Prostate gland (tissue), 2 donors: ENCODE results near the gene FANCG. TPM values are rescaled to one million over a fixed set of nuclear protein-coding genes. Genes with fewer than 3 reads are reported as not detected.

Source experiments
- DNase-seq: peaks from one replicate; pipeline ENCODE4 v3.0.0-alpha.2; 2019; ENCODE audit warnings: low spot score
- H3K27ac ChIP-seq, 2 donors: fragments of 200-600 bp; sonication (generic); 2 replicates each; pipeline ENCODE4 v1.5.1; 2017 to 2019
- H3K27me3 ChIP-seq: fragments of 200-600 bp; sonication (generic); replicated peaks from 2 replicates; pipeline ENCODE4 v1.5.1; 2019; ENCODE audit not compliant: insufficient read depth
- H3K36me3 ChIP-seq, 2 donors: fragments of 200-600 bp; sonication (generic); 1 replicate in 1 of 2; 2 replicates in 1 of 2; pipeline versions ENCODE4 v1.5.1 to v1.8.1; 2017 to 2019
- H3K4me1 ChIP-seq: fragments of 200-600 bp; sonication (generic); replicated peaks from 2 replicates; pipeline ENCODE4 v1.5.1; 2019
- H3K4me3 ChIP-seq, 2 donors: fragments of 200-600 bp; sonication (generic); 2 replicates each; pipeline ENCODE4 v1.5.1; 2017 to 2019
- H3K9me3 ChIP-seq: fragments of 200-600 bp; sonication (generic); 2 replicates; pipeline ENCODE4 v1.5.1; 2017
- CTCF ChIP-seq, 4 experiments: fragments of 200-600 bp in 2 of 4; fragments of 450-650 bp in 2 of 4; sonication (generic) in 2 of 4; IDR thresholded peaks; 1 replicate in 3 of 4; 2 replicates in 1 of 4; pipeline ENCODE4 v1.5.1; 2016 to 2019; ENCODE audit warnings: antibody characterized with exemption in 4 of 4, mild to moderate bottlenecking in 2 of 4, moderate library complexity in 2 of 4
- POLR2A ChIP-seq: fragments of 450-650 bp; IDR thresholded peaks from one replicate; pipeline ENCODE4 v1.6.1; 2016; ENCODE audit warnings: antibody characterized with exemption, mild to moderate bottlenecking
- POLR2AphosphoS5 ChIP-seq: sonication (generic); formaldehyde crosslinking; IDR thresholded peaks from one replicate; pipeline ENCODE4 v1.6.1; 2017; ENCODE audit warnings: antibody characterized with exemption
- WGBS: methylation state at CpG from one replicate; pipeline ENCODE4 v1.1.5; 2018; 5-methylcytosine and 5-hydroxymethylcytosine counted together
- intact Hi-C: fragments of 100-400 bp; cut with DNase I; formaldehyde crosslinking; loops from one replicate; pipeline ENCODE4 v1.14.2; 2022
- total RNA-seq, 2 donors: library from RNA; depleted of rRNA; stranded (reverse); fragments of >200 nt; gene quantifications; one replicate each; pipeline ENCODE4 v1.1.0, GENCODE V29; 2016

The FANCG gene
- total RNA-seq, 2 donors from 2014 or later: 12.9 to 16.8 TPM

GRCh38 chr9:35114840-35115628 lies 35.3 kb upstream of the FANCG start:
- intact Hi-C loops: loop anchor here (10.0 kb wide), 3 partner anchors 50 to 620 kb away; partner anchors contain the start of genes CREB3, TESK1, TLN1 and UNC13B
- peak; percentile 4 for TF ChIP-seq POLR2A
- TF ChIP-seq CTCF (IDR thresholded peaks at IDR 0.05): no peak
- H3K4me1 ChIP-seq: peaks cover 15% of the 10 kb centered on the region
- H3K27ac ChIP-seq: peak overlapping the region; percentile 87 to 89
- no peaks in the 10 kb centered on the region for H3K36me3 ChIP-seq
- no peak for DNase-seq
- no peaks in the 10 kb centered on the region for H3K27me3 ChIP-seq
- WGBS: 10% methylated on average over 12 of the region's 12 CpGs
- peak overlapping the region; percentile 45 to 49 for H3K4me3 ChIP-seq
- no peaks in the 10 kb centered on the region for H3K9me3 ChIP-seq

GRCh38 chr9:35114113-35114839 lies 34.5 kb upstream of the FANCG start:
- peaks cover 15% of the 10 kb centered on the region for H3K4me1 ChIP-seq
- peak overlapping the region; percentile 45 to 49 for H3K4me3 ChIP-seq
- H3K27me3 ChIP-seq: no peaks in the 10 kb centered on the region
- DNase-seq: peak; percentile 71
- H3K9me3 ChIP-seq: no peaks in the 10 kb centered on the region
- 4% methylated on average over 5 of the region's 5 CpGs for WGBS
- H3K27ac ChIP-seq: peak overlapping the region; percentile 87 to 89
- H3K36me3 ChIP-seq: no peaks in the 10 kb centered on the region
- TF ChIP-seq CTCF (IDR thresholded peaks at IDR 0.05): no peak
- peak; percentile 38 for TF ChIP-seq POLR2AphosphoS5
- TF ChIP-seq POLR2A: peak; percentile 31
- intact Hi-C loops: loop anchor here (10.0 kb wide), 3 partner anchors 51 to 621 kb away; partner anchors contain the start of genes CREB3, TESK1, TLN1 and UNC13B

- H3K4me3 ChIP-seq: no peak overlapping the region
- WGBS: 76% methylated on average over 3 of the region's 3 CpGs
- H3K9me3 ChIP-seq: no peaks in the 10 kb centered on the region
- no peaks in the 10 kb centered on the region for H3K27me3 ChIP-seq
- H3K36me3 ChIP-seq: peaks cover 7 to 8% of the 10 kb centered on the region in 2 donors
- H3K4me1 ChIP-seq: peaks cover 15% of the 10 kb centered on the region
- peak overlapping the region; percentile 63 to 72 for H3K27ac ChIP-seq
- TF ChIP-seq POLR2AphosphoS5: no peak
- TF ChIP-seq CTCF (IDR thresholded peaks at IDR 0.05): no peak
- no peak for TF ChIP-seq POLR2A
- intact Hi-C loops: loop anchor here (10.0 kb wide), 3 partner anchors 52 to 622 kb away; partner anchors contain the start of genes CREB3, TESK1, TLN1 and UNC13B
- DNase-seq: no peak
These were observed 32.7 kb upstream of the FANCG start for GRCh38 chr9:35112257-35113020.

GRCh38 chr9:35111001-35111933 lies 31.5 kb upstream of the FANCG start:
- 1% methylated on average over 54 of the region's 57 CpGs for WGBS
- intact Hi-C loops: loop anchor here (10.0 kb wide), 3 partner anchors 54 to 624 kb away; partner anchors contain the start of genes CREB3, TESK1, TLN1 and UNC13B
- peaks cover 11% of the 10 kb centered on the region for H3K4me1 ChIP-seq

More at GRCh38 chr9:35111001-35111933, 31.5 kb upstream of the FANCG start:
- Histone ChIP-seq H3K4me3 (peak overlapping the region; percentile 70 to 73), H3K27me3 (no peaks in the 10 kb centered on the region), H3K9me3 (no peaks in the 10 kb centered on the region), H3K36me3 (peaks cover 8 to 11% of the 10 kb centered on the region in 2 donors), H3K27ac (peak overlapping the region; percentile 72 to 77)
- TF ChIP-seq POLR2AphosphoS5: peak; percentile 83
- TF ChIP-seq CTCF (IDR thresholded peaks at IDR 0.05): peak in 1 of 4 experiments; percentile 7
- TF ChIP-seq POLR2A: peak; percentile 80
- peak; percentile 98 for DNase-seq
